ENCODE measurements around the gene NFE2L2.

NFE2L2 gene

GRCh38 chr2:177212891-177213856, 51.4 kb downstream of the NFE2L2 start:
- Mint-ChIP-seq H3K36me3 (ENCODE audit: low read depth) (peaks cover 36% of the 10 kb centered on the region), H3K27ac (peak overlapping the region; percentile 100), H3K9me3 (no peaks in the 10 kb centered on the region), H3K4me3 (peak overlapping the region; percentile 91 to 95 (median 93)), H3K27me3 (ENCODE audit: low read depth) (no peaks in the 10 kb centered on the region), H3K4me1 (peaks cover 33% of the 10 kb centered on the region)
- TF ChIP-seq CTCF (IDR thresholded peaks at IDR 0.05; ENCODE audit: unreplicated experiment in 3 of 3): no peak

- Mint-ChIP-seq H3K4me3 (peak within 1 kb of the TSS; percentile 91 to 95 (median 93)), H3K36me3 (ENCODE audit: low read depth) (peaks cover 29% of the 10 kb centered on the region), H3K27me3 (ENCODE audit: low read depth) (no peaks in the 10 kb centered on the region), H3K4me1 (peaks cover 30% of the 10 kb centered on the region), H3K9me3 (no peaks in the 10 kb centered on the region), H3K27ac (peak within 1 kb of the TSS; percentile 100)
- TF ChIP-seq CTCF (IDR thresholded peaks at IDR 0.05; ENCODE audit: unreplicated experiment in 3 of 3): peak in 1 of 3 experiments; percentile 26
Measured at GRCh38 chr2:177212106-177212890, 52.2 kb downstream of the NFE2L2 start, which contains the start of gene HNRNPA3. Gene HNRNPA3 (plus strand): TSS chr2:177212794. CDS start chr2:177212800, 6 bp downstream.

- Mint-ChIP-seq H3K4me1 (peaks cover 28% of the 10 kb centered on the region), H3K27me3 (ENCODE audit: low read depth) (no peaks in the 10 kb centered on the region)
Measured at GRCh38 chr2:177211576-177212105, 52.9 kb downstream of the NFE2L2 start.

GRCh38 chr2:177211169-177211568, 53.4 kb downstream of the NFE2L2 start:
- no peaks in the 10 kb centered on the region for H3K27me3 Mint-ChIP-seq (ENCODE audit: low read depth)
- H3K36me3 Mint-ChIP-seq (ENCODE audit: low read depth): peaks cover 18% of the 10 kb centered on the region
- TF ChIP-seq CTCF (IDR thresholded peaks at IDR 0.05; ENCODE audit: unreplicated experiment in 3 of 3): no peak
- H3K9me3 Mint-ChIP-seq: no peaks in the 10 kb centered on the region
- H3K27ac Mint-ChIP-seq: peak overlapping the region; percentile 100
- H3K4me1 Mint-ChIP-seq: peaks cover 23% of the 10 kb centered on the region
- peak overlapping the region; percentile 91 to 95 (median 93) for H3K4me3 Mint-ChIP-seq

More at GRCh38 chr2:177211576-177212105, 52.9 kb downstream of the NFE2L2 start:
- Mint-ChIP-seq H3K4me3 (peak overlapping the region; percentile 91 to 95 (median 93)), H3K9me3 (no peaks in the 10 kb centered on the region), H3K36me3 (ENCODE audit: low read depth) (peaks cover 22% of the 10 kb centered on the region), H3K27ac (peak overlapping the region; percentile 100)
- TF ChIP-seq CTCF (IDR thresholded peaks at IDR 0.05; ENCODE audit: unreplicated experiment in 3 of 3): no peak

- H3K27me3 Mint-ChIP-seq (ENCODE audit: low read depth): no peaks in the 10 kb centered on the region
- H3K4me3 Mint-ChIP-seq: no peak overlapping the region
- peaks cover 12% of the 10 kb centered on the region for H3K4me1 Mint-ChIP-seq
- H3K9me3 Mint-ChIP-seq: no peaks in the 10 kb centered on the region
- TF ChIP-seq CTCF (IDR thresholded peaks at IDR 0.05; ENCODE audit: unreplicated experiment in 3 of 3): no peak
- no peaks in the 10 kb centered on the region for H3K36me3 Mint-ChIP-seq (ENCODE audit: low read depth)
- H3K27ac Mint-ChIP-seq: no peak overlapping the region
Measured at GRCh38 chr2:177207101-177207500, 57.4 kb downstream of the NFE2L2 start.
